Measurements from ENCODE around the gene IL34. TPM values are rescaled to one million over a fixed set of nuclear protein-coding genes. Genes with fewer than 3 reads are reported as not detected.

The IL34 gene
- total RNA-seq, 1 donor from 2014 or later = not detected

- Mint-ChIP-seq H3K27ac (peak overlapping the region; percentile 50), H3K4me3 (peak overlapping the region; percentile 30), H3K9me3 (peaks cover 9% of the 10 kb centered on the region), H3K4me1 (peaks cover 34% of the 10 kb centered on the region), H3K36me3 (peaks cover 3% of the 10 kb centered on the region), H3K27me3 (ENCODE audit: insufficient read depth, low read depth) (peaks cover 10% of the 10 kb centered on the region)
- Histone ChIP-seq H3K36me3 (no peaks in the 10 kb centered on the region), H3K27ac (no peak overlapping the region), H3K79me2 (ENCODE audit: low read depth) (no peaks in the 10 kb centered on the region), H3K4me2 (no peak overlapping the region), H3F3A (ENCODE audit: low read depth) (no peaks in the 10 kb centered on the region), H3K9ac (no peak overlapping the region), H3K4me1 (no peaks in the 10 kb centered on the region), H2AFZ (replicated peaks) (no peak overlapping the region), H4K20me1 (ENCODE audit: low read depth) (no peaks in the 10 kb centered on the region), H3K27me3 (no peaks in the 10 kb centered on the region), H3K9me3 (ENCODE audit: low read depth) (no peaks in the 10 kb centered on the region), H3K4me3 (no peak overlapping the region)
- TF ChIP-seq EZH2 (IDR thresholded peaks at IDR 0.05) (no peak), CTCF (IDR thresholded peaks at IDR 0.05) (no peak)
- DNase-seq (ENCODE audit: low spot score) = no peak
Observed at GRCh38 chr16:70647441-70648359, 1.3 kb downstream of the IL34 start.

- Histone ChIP-seq H3K9me3 (ENCODE audit: low read depth) (no peaks in the 10 kb centered on the region), H3K27ac (no peak overlapping the region), H3K4me1 (no peaks in the 10 kb centered on the region), H3K79me2 (ENCODE audit: low read depth) (no peaks in the 10 kb centered on the region), H3K9ac (no peak overlapping the region), H3K4me3 (no peak overlapping the region), H2AFZ (replicated peaks) (no peak overlapping the region), H3K27me3 (no peaks in the 10 kb centered on the region), H3F3A (ENCODE audit: low read depth) (no peaks in the 10 kb centered on the region), H3K4me2 (no peak overlapping the region), H4K20me1 (ENCODE audit: low read depth) (no peaks in the 10 kb centered on the region), H3K36me3 (no peaks in the 10 kb centered on the region)
- Mint-ChIP-seq H3K9me3 (peaks cover 9% of the 10 kb centered on the region), H3K4me1 (peaks cover 35% of the 10 kb centered on the region), H3K4me3 (no peak overlapping the region), H3K27ac (no peak overlapping the region), H3K27me3 (ENCODE audit: insufficient read depth, low read depth) (peaks cover 10% of the 10 kb centered on the region), H3K36me3 (peaks cover 3% of the 10 kb centered on the region)
- TF ChIP-seq EZH2 (IDR thresholded peaks at IDR 0.05) = no peak
- DNase-seq (ENCODE audit: low spot score) = no peak
Observed at GRCh38 chr16:70648606-70649005, 2.2 kb downstream of the IL34 start.

- DNase-seq (ENCODE audit: low spot score) = no peak
- H4K20me1 ChIP-seq (ENCODE audit: low read depth) = no peaks in the 10 kb centered on the region
- Mint-ChIP-seq H3K27me3 (ENCODE audit: insufficient read depth, low read depth) (peaks cover 8% of the 10 kb centered on the region), H3K27ac (peak overlapping the region; percentile 21), H3K4me1 (peaks cover 39% of the 10 kb centered on the region), H3K4me3 (no peak overlapping the region), H3K9me3 (peaks cover 9% of the 10 kb centered on the region), H3K36me3 (peaks cover 3% of the 10 kb centered on the region)
- H3K27ac ChIP-seq = no peak overlapping the region
- no peaks in the 10 kb centered on the region for H3K79me2 ChIP-seq (ENCODE audit: low read depth)
- no peaks in the 10 kb centered on the region for H3K4me1 ChIP-seq
- H3K9me3 ChIP-seq (ENCODE audit: low read depth) = no peaks in the 10 kb centered on the region
- H3K4me3 ChIP-seq = no peak overlapping the region
- no peaks in the 10 kb centered on the region for H3K27me3 ChIP-seq
- H3K9ac ChIP-seq = no peak overlapping the region
- no peaks in the 10 kb centered on the region for H3F3A ChIP-seq (ENCODE audit: low read depth)
- no peak overlapping the region for H3K4me2 ChIP-seq
- no peak for TF ChIP-seq EZH2 (IDR thresholded peaks at IDR 0.05)
- TF ChIP-seq EZH2phosphoT487 (IDR thresholded peaks at IDR 0.05) = no peak
- no peak for TF ChIP-seq CTCF (IDR thresholded peaks at IDR 0.05)
- no peak overlapping the region for H2AFZ ChIP-seq (replicated peaks)
- no peaks in the 10 kb centered on the region for H3K36me3 ChIP-seq
Observed at GRCh38 chr16:70649300-70649699, 2.9 kb downstream of the IL34 start.

- Mint-ChIP-seq H3K27ac (peak overlapping the region; percentile 60), H3K9me3 (peaks cover 9% of the 10 kb centered on the region), H3K27me3 (ENCODE audit: insufficient read depth, low read depth) (peaks cover 7% of the 10 kb centered on the region), H3K4me3 (no peak overlapping the region), H3K36me3 (peaks cover 3% of the 10 kb centered on the region), H3K4me1 (peaks cover 39% of the 10 kb centered on the region)
- H3K36me3 ChIP-seq = no peaks in the 10 kb centered on the region
- H3K27me3 ChIP-seq = no peaks in the 10 kb centered on the region
- H3K4me1 ChIP-seq = no peaks in the 10 kb centered on the region
- H3K27ac ChIP-seq = no peak overlapping the region
- H3F3A ChIP-seq (ENCODE audit: low read depth) = no peaks in the 10 kb centered on the region
- H2AFZ ChIP-seq (replicated peaks) = no peak overlapping the region
- DNase-seq (ENCODE audit: low spot score) = no peak
- H3K9ac ChIP-seq = no peak overlapping the region
- H3K4me2 ChIP-seq = no peak overlapping the region
- H3K9me3 ChIP-seq (ENCODE audit: low read depth) = no peaks in the 10 kb centered on the region
- no peak overlapping the region for H3K4me3 ChIP-seq
- TF ChIP-seq EZH2phosphoT487 (IDR thresholded peaks at IDR 0.05) = no peak
- no peak for TF ChIP-seq EZH2 (IDR thresholded peaks at IDR 0.05)
- no peak for TF ChIP-seq CTCF (IDR thresholded peaks at IDR 0.05)
- no peaks in the 10 kb centered on the region for H3K79me2 ChIP-seq (ENCODE audit: low read depth)
- H4K20me1 ChIP-seq (ENCODE audit: low read depth) = no peaks in the 10 kb centered on the region
Observed at GRCh38 chr16:70650216-70650615, 3.9 kb downstream of the IL34 start.

Data from neural progenitor cell (in vitro differentiated cells).